Testis (tissue), 3 donors: Measurements from ENCODE around the gene KDM2A. TPM values are rescaled to one million over a fixed set of nuclear protein-coding genes. Genes with fewer than 3 reads are reported as not detected.
"Not testable (repeated sequence)": the region's sequence is repeated elsewhere in the genome, so short reads cannot be mapped to it uniquely, and the experiment has no call there.

Experiments
- DNase-seq: peaks from one replicate; pipeline ENCODE4 v3.0.0-alpha.2; 2019
- H3K27ac ChIP-seq, 2 donors: fragments of 200-600 bp; sonication (generic); one replicate each; pipeline ENCODE4 v1.5.1; 2019
- H3K27me3 ChIP-seq: fragments of 200-600 bp; sonication (generic); one replicate; pipeline ENCODE4 v1.5.1; 2019
- H3K36me3 ChIP-seq: fragments of 200-600 bp; sonication (generic); one replicate; pipeline ENCODE4 v1.5.1; 2017; ENCODE audit warnings: low read depth; ENCODE audit errors: missing control alignments
- H3K4me1 ChIP-seq: fragments of 200-600 bp; sonication (generic); one replicate; pipeline ENCODE4 v1.5.1; 2019
- H3K4me3 ChIP-seq, 2 donors: fragments of 200-600 bp; sonication (generic); one replicate each; pipeline ENCODE4 v1.5.1; 2017 to 2019
- H3K9me3 ChIP-seq: fragments of 200-600 bp; sonication (generic); one replicate; pipeline ENCODE4 v1.5.1; 2017
- CTCF ChIP-seq, 3 experiments: fragments of 450-650 bp in 2 of 3; fragments of 200-600 bp in 1 of 3; sonication (generic) in 1 of 3; IDR thresholded peaks; one replicate each; pipeline ENCODE4 v1.5.1; 2016 to 2019; ENCODE audit warnings: antibody characterized with exemption in 3 of 3, mild to moderate bottlenecking in 2 of 3, moderate library complexity in 1 of 3
- POLR2A ChIP-seq: fragments of 450-650 bp; IDR thresholded peaks from one replicate; pipeline ENCODE4 v1.6.1; 2017; ENCODE audit warnings: antibody characterized with exemption, mild to moderate bottlenecking, moderate library complexity
- WGBS, 2 donors: methylation state at CpG; one replicate each; pipeline ENCODE4 v1.1.5; 2018; 5-methylcytosine and 5-hydroxymethylcytosine counted together
- intact Hi-C: fragments of 100-400 bp; cut with DNase I; formaldehyde crosslinking; loops from one replicate; pipeline ENCODE4 v1.15.1; 2023; ENCODE audit warnings: low total_unique reads
- polyA plus RNA-seq: library from polyadenylated mRNA; stranded (reverse); fragments of 350-450 nt; fragmentation: Illumina TruSeq; extraction: RNeasy Lipid Tissue Mini Kit (QIAGEN cat#74804); gene quantifications from one replicate; pipeline ENCODE4 v1.2.3, GENCODE V29; 2014; ENCODE audit warnings: low read depth, low replicate concordance; ENCODE audit not compliant: insufficient read depth
- total RNA-seq, 2 donors: library from RNA; depleted of rRNA; stranded (reverse); fragments of >200 nt; gene quantifications; one replicate each; pipeline ENCODE4 v1.2.3, GENCODE V29; 2016

The KDM2A gene
- total and polyA plus RNA-seq, 3 donors from 2014 or later, result 106 to 169 (median 142) TPM

GRCh38 chr11:67254798-67255197, 135.7 kb downstream of the KDM2A start:
- H3K27ac ChIP-seq, result no peak overlapping the region
- H3K36me3 ChIP-seq, result no peaks in the 10 kb centered on the region
- H3K9me3 ChIP-seq, result no peaks in the 10 kb centered on the region
- no peak overlapping the region for H3K4me3 ChIP-seq
- intact Hi-C loops, result no loop called here
- no peak for DNase-seq
- TF ChIP-seq POLR2A, result no peak
- no peak for TF ChIP-seq CTCF (IDR thresholded peaks at IDR 0.05)
- 83 to 89% methylated on average over 15 of the region's 15 CpGs for WGBS, 2 donors
- no peaks in the 10 kb centered on the region for H3K4me1 ChIP-seq
- no peaks in the 10 kb centered on the region for H3K27me3 ChIP-seq

GRCh38 chr11:67255353-67255752, 136.3 kb downstream of the KDM2A start:
- H3K36me3 ChIP-seq, result no peaks in the 10 kb centered on the region
- 88 to 94% methylated on average over 10 of the region's 10 CpGs for WGBS, 2 donors
- TF ChIP-seq POLR2A (no peak), CTCF (IDR thresholded peaks at IDR 0.05) (no peak)

GRCh38 chr11:67255864-67256263, 136.8 kb downstream of the KDM2A start:
- no peak overlapping the region for H3K4me3 ChIP-seq
- no peak for DNase-seq
- 85% methylated on average over 8 of the region's 8 CpGs for WGBS, 2 donors
- H3K27ac ChIP-seq, result no peak overlapping the region
- H3K36me3 ChIP-seq, result no peaks in the 10 kb centered on the region
- H3K4me1 ChIP-seq, result peaks cover under 1% of the 10 kb centered on the region
- H3K9me3 ChIP-seq, result no peaks in the 10 kb centered on the region
- H3K27me3 ChIP-seq, result no peaks in the 10 kb centered on the region
- intact Hi-C loops, result no loop called here
- TF ChIP-seq POLR2A (no peak), CTCF (IDR thresholded peaks at IDR 0.05) (no peak)

More at GRCh38 chr11:67255353-67255752, 136.3 kb downstream of the KDM2A start:
- H3K27me3 ChIP-seq, result no peaks in the 10 kb centered on the region
- H3K4me3 ChIP-seq, result no peak overlapping the region
- intact Hi-C loops, result no loop called here
- no peak overlapping the region for H3K27ac ChIP-seq
- no peaks in the 10 kb centered on the region for H3K9me3 ChIP-seq
- DNase-seq, result no peak
- H3K4me1 ChIP-seq, result no peaks in the 10 kb centered on the region

- DNase-seq, result no peak
- TF ChIP-seq CTCF (IDR thresholded peaks at IDR 0.05) (no peak), POLR2A (no peak)
These were observed 137.5 kb downstream of the KDM2A start for GRCh38 chr11:67256477-67257135.

GRCh38 chr11:67260406-67260805, 141.3 kb downstream of the KDM2A start:
- Histone ChIP-seq H3K9me3 (no peaks in the 10 kb centered on the region), H3K27ac (no peak overlapping the region), H3K4me3 (no peak overlapping the region), H3K36me3 (no peaks in the 10 kb centered on the region), H3K27me3 (no peaks in the 10 kb centered on the region), H3K4me1 (peaks cover 9% of the 10 kb centered on the region)
- no peak for DNase-seq
- TF ChIP-seq CTCF (IDR thresholded peaks at IDR 0.05) (no peak), POLR2A (no peak)
- intact Hi-C loops, result no loop called here
- WGBS, 2 donors, result 78 to 81% methylated on average over 6 of the region's 6 CpGs

More at GRCh38 chr11:67256477-67257135, 137.5 kb downstream of the KDM2A start:
- H3K36me3 ChIP-seq, result no peaks in the 10 kb centered on the region
- H3K27me3 ChIP-seq, result no peaks in the 10 kb centered on the region
- no peak overlapping the region for H3K4me3 ChIP-seq
- intact Hi-C loops, result no loop called here
- H3K4me1 ChIP-seq, result peaks cover 8% of the 10 kb centered on the region
- H3K9me3 ChIP-seq, result no peaks in the 10 kb centered on the region
- WGBS, 2 donors, result 75 to 79% methylated on average over 5 of the region's 5 CpGs
- H3K27ac ChIP-seq, result no peak overlapping the region

GRCh38 chr11:67260885-67261639, 142.0 kb downstream of the KDM2A start:
- H3K36me3 ChIP-seq, H3K27me3 ChIP-seq, H3K9me3 ChIP-seq, intact Hi-C loops: not testable (repeated sequence)
- peak overlapping the region; percentile 27 to 41 for H3K4me3 ChIP-seq
- H3K27ac ChIP-seq, result peak overlapping the region; percentile 11 to 34
- 31 to 33% methylated on average over 25 to 42 of the region's 50 CpGs for WGBS, 2 donors
- DNase-seq, result peak; percentile 76
- peaks cover 15% of the 10 kb centered on the region for H3K4me1 ChIP-seq
